Fibroblast of skin of left quadriceps (primary cell): ENCODE measurements around the gene C1orf174.
A peak's percentile ranks its signal among the peaks of the same experiment; 100 is the strongest.

Experiments used
- DNase-seq, 2 experiments: peaks; one replicate each; pipeline ENCODE4 v3.0.0-alpha.2; 2013; ENCODE audit warnings: low read depth in 2 of 2

The C1orf174 gene

DNA sequence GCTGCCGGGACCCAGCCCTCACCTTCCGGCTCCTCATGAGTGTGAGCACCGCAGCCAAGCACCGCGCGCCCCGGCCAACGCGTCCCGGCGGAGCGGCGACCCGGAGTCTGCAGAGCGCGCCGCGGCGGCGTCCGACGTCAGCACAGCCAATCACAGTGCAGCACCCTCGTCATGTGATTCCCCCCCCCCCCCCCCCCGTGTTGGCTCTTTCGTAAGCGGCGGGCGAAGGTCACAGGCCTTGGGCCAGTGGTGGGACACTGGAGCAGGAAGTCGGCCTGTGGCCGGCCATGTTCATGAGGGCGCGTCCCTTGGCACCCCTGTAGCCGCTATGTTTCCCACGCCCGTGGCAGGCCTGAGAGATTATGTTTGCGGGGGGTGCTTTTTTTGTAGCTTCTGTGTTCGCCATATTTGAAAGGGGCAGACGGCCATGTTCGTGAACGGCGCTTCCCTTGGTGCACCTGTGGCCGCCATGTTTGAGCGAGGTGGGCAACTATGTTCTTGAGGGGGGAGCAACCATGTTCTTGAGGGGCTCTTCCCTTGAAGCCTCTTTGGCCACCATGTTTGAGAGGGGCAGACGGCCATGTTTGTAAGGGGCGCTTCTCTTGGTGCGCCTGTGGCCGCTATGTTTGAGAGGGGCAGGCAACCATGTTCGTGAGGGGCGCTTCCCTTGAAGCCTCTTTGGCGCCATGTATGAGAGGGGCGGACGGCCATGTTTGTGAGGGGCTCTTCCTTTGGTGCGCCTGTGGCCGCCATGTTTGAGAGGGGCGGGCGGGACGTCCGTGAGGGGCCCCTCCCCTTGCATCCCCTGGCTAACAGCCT, at the start of gene C1orf174:
TSS of gene C1orf174 (minus strand) at position 123 of the 819 bp plus-strand sequence. CDS start at position 37, 86 bp downstream.
- DNase-seq = peak; percentile 99 to 100

GRCh38 chr1:3948344-3948743, 48.3 kb upstream of the C1orf174 start:
- no peak for DNase-seq

DNA sequence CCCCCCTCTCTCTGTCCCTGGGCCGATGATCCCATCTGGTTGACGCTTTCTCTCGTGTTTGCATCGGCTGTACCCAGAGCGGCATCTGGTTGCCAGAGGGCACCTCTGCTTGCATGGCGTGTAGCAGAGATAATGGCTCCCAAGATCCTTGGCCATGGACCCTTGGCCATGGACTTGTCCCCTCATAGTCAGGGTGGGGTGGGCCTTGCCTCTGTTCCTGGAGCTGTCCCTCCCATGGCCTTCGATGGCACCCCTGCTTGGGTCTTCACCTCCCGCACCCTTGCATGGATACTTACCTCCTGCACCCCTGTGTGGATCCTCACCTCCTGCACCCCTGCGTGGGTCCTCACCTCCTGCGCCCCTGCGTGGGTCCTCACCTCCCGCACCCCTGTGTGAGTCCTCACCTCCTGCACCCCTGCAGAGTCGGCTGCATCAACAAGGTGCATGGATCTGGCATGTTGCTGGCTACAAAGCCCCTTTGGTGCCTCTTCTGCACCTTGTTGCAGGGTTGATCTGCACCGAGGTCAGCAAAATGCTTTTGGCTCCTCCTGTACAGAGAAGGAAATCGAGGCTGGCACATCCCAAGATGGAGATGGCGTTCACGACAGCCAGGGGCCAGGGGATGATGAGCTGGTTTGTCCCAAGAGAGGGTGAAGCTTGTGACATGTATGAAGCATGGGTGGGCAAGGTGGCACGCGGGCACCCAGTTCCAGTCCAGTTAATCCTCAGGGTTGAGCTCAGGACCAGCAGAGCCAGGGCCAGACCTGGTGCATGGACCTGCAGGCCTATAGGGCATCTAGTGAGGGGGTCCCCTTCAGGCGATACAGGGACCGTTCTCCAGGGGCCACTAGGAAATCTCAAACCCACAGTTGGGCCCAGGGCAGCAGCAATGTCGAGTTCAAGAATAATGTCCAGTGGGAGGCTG, 46.1 kb upstream of the C1orf174 start:
- no peak for DNase-seq

DNA sequence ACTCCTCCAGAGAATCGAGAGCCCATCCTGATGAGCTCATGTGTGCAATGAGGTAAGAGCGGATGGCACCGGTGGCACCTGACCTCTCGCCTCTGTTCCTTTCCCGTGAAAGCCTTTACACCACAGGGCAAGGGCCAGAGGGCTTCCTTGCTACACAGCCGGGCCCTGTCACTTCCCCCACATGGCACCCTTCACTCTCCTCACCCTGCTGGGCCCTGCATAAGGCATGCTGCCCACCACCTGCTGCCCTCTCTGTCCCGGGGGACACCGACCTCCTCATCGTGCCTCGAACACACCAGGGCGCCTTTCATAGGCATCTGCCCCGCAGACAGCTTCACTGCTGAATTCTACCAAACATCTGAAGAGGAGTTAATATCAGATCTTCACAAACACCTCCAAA, 45.1 kb upstream of the C1orf174 start:
- DNase-seq = no peak

DNA sequence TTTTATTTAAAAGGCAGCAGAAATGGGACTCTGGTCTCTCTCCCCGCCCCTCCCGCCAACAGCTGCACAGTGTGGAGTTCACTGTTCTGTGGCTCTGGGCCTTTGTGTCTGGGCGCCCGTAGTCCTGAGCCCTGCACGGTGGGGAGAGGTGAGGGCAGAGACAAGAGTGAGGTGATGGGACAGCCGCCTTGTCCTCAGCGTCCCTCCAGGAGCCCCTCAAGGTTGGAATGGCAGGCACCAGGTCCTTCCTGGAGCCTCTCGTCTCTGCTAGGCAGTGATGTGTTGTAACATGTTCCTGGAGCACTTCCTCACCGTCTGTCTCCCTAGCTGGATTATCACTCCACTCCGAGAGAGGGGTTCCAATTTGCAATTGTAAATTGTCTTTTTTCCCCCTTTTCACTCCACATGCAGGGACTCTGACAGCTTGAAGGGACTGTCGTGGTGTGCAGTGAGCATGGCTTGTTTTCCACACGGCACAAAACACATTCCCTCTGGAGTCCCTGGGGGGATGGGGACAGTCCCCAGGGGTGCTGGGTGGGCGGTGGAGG, 44.6 kb upstream of the C1orf174 start:
- no peak for DNase-seq

- no peak for DNase-seq
Observed at GRCh38 chr1:3943806-3944577, 43.9 kb upstream of the C1orf174 start.

- DNase-seq = no peak
Observed at GRCh38 chr1:3943123-3943431, 43.0 kb upstream of the C1orf174 start.

DNA sequence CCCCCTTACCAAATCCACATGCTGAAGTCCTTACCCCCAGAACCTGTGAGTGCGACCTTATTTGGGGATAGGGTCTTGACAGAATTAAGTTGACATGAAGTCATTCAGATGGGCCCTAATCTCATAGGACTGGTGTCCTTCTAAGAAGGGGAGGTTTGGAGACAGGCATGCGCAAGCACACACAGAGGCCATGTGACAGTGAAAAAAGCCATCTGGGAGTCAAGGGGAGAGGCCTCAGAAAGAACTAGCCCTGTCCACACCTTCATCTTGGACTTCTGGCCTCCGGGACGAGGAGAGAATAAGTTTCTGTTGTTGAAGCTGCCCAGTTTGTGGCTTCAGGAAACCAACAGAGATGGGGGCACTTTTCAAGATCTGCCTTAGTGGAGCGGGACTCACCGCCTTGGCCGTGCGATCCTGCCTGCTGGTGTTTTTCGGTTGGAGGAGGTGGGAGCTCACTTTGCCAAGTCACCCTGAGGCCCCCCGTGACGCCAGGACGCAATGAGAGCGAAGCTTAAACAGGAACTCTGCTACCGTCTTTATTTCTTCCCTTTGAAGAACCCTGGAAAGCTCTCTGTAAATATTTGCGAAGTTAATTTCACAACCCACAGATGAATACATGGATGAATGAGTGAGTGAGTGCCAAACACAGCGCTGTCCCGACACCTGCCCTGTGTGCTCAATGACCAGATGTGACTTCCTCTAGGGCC, 42.5 kb upstream of the C1orf174 start:
- no peak for DNase-seq

DNA sequence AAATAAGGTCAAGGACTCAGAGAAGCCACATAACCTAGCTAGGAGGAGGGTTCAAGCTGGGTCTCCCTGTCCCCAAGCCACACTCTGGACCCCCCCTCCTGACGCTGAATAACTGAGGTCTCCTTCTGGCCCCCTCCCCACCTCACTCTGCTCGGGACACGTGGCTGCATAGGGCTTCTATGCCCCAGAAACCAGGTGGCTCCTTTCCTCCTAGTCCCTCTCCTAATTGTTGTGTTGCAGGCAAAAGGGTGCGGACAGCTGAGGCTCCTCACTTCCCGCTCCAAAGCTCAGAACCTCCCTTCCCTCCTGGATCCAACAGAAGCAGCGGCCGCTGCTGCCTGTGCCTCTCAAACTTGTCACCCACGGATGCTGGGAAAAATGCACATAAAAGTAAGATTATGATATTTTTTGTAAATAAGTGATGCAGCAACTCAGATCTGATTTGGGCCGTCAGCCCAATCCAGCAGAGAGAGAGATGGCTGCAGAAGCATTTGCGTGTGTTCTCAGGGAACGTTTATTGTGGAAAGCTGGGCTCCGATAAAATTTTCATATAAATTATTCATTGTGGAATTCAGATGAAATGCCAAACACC, 40.8 kb upstream of the C1orf174 start:
- no peak for DNase-seq

- DNase-seq = no peak
Observed at GRCh38 chr1:3940081-3940753, 40.1 kb upstream of the C1orf174 start.

- DNase-seq = no peak
Observed at GRCh38 chr1:3939242-3940080, 39.4 kb upstream of the C1orf174 start.

DNA sequence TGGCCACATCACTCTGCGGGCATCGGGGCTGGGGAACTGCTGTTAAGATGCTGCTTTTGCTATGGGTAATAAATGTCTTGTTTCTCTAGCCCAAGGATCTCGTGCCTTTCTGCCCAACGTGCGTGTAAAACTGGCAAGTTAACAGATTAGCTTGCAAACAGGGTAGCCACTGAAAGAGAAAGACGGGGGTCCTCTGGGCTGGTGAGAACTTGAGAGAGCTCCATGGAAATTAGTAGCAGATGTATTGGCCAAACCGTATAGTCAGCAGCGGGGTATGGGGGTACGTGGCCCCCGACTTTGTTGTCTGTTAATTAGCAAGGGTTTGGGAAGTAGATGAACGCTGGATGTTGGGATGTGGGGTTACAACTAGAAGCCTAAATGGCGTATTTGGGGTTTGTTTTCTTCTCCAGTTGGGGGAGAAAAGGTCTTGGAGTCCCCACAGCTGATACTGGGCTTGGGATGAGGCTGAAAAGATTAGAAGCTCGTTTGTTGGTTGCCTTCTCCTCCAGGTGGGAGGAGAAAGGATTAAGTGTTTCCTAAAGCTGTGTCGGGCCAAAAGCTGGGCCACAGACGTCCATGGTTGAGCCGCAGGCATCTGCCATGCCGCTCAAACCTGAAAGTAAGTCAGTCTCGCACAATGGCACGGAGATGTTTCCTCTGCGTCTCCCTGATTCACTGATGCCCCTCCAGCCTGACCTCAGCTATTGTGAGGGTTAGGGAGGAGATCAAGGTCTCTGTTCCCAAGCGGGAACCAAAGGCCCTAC, 32.3 kb upstream of the C1orf174 start:
- DNase-seq = no peak

- no peak for DNase-seq
Observed at GRCh38 chr1:3931007-3931912, 31.2 kb upstream of the C1orf174 start.

GRCh38 chr1:3930301-3931006, 30.4 kb upstream of the C1orf174 start:
- no peak for DNase-seq

GRCh38 chr1:3929126-3929525, 29.1 kb upstream of the C1orf174 start:
- no peak for DNase-seq

GRCh38 chr1:3928586-3928985, 28.5 kb upstream of the C1orf174 start:
- DNase-seq = no peak

GRCh38 chr1:3926956-3927355, 26.9 kb upstream of the C1orf174 start:
- no peak for DNase-seq
